Measurements from ENCODE around the gene BLACAT1.

GRCh38 chr1:205424901-205425600 lies 30.8 kb downstream of the BLACAT1 start:
- TF ChIP-seq RARB (CRISPR knock-in tag; IDR thresholded peaks at IDR 0.05), result no peak
- no peak for TF ChIP-seq CREB5 (CRISPR knock-in tag; IDR thresholded peaks at IDR 0.05; ENCODE audit: low read depth)
- TF ChIP-seq, protein P1, sequence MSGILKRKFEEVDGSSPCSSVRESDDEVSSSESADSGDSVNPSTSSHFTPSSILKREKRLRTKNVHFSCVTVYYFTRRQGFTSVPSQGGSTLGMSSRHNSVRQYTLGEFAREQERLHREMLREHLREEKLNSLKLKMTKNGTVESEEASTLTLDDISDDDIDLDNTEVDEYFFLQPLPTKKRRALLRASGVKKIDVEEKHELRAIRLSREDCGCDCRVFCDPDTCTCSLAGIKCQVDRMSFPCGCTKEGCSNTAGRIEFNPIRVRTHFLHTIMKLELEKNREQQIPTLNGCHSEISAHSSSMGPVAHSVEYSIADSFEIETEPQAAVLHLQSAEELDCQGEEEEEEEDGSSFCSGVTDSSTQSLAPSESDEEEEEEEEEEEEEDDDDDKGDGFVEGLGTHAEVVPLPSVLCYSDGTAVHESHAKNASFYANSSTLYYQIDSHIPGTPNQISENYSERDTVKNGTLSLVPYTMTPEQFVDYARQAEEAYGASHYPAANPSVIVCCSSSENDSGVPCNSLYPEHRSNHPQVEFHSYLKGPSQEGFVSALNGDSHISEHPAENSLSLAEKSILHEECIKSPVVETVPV (CRISPR knock-in tag; IDR thresholded peaks at IDR 0.05), result no peak
- TF ChIP-seq, protein P2, sequence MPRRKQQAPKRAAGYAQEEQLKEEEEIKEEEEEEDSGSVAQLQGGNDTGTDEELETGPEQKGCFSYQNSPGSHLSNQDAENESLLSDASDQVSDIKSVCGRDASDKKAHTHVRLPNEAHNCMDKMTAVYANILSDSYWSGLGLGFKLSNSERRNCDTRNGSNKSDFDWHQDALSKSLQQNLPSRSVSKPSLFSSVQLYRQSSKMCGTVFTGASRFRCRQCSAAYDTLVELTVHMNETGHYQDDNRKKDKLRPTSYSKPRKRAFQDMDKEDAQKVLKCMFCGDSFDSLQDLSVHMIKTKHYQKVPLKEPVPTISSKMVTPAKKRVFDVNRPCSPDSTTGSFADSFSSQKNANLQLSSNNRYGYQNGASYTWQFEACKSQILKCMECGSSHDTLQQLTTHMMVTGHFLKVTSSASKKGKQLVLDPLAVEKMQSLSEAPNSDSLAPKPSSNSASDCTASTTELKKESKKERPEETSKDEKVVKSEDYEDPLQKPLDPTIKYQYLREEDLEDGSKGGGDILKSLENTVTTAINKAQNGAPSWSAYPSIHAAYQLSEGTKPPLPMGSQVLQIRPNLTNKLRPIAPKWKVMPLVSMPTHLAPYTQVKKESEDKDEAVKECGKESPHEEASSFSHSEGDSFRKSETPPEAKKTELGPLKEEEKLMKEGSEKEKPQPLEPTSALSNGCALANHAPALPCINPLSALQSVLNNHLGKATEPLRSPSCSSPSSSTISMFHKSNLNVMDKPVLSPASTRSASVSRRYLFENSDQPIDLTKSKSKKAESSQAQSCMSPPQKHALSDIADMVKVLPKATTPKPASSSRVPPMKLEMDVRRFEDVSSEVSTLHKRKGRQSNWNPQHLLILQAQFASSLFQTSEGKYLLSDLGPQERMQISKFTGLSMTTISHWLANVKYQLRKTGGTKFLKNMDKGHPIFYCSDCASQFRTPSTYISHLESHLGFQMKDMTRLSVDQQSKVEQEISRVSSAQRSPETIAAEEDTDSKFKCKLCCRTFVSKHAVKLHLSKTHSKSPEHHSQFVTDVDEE (CRISPR knock-in tag; IDR thresholded peaks at IDR 0.05), result no peak
- no peak for TF ChIP-seq ZNF565 (CRISPR knock-in tag; conservative IDR thresholded peaks at IDR 0.05; ENCODE audit: low read depth)
- TF ChIP-seq BACH2 (CRISPR knock-in tag; IDR thresholded peaks at IDR 0.05; ENCODE audit: borderline replicate concordance), result no peak
- no peak for TF ChIP-seq ZFP3 (CRISPR knock-in tag; IDR thresholded peaks at IDR 0.05)
